ENCODE results near the gene DNASE2B. TPM values are rescaled to one million over a fixed set of nuclear protein-coding genes. Genes with fewer than 3 reads are reported as not detected.
A peak's percentile ranks its signal among the peaks of the same experiment; 100 is the strongest.

Gene DNASE2B
- total RNA-seq, 1 experiment from 2014 or later: not detected

- no peaks in the 10 kb centered on the region for H3K79me2 ChIP-seq (ENCODE audit: low read length)
- H4K20me1 ChIP-seq (ENCODE audit: low read length): no peaks in the 10 kb centered on the region
- no peaks in the 10 kb centered on the region for H3K4me1 ChIP-seq (ENCODE audit: insufficient read depth, low read length)
- TF ChIP-seq CTCF (conservative IDR thresholded peaks at IDR 0.05; ENCODE audit: low read depth, low read length) (no peak), EZH2 (IDR thresholded peaks at IDR 0.05; ENCODE audit: low read length, unreplicated experiment) (no peak), EZH2phosphoT487 (IDR thresholded peaks at IDR 0.05; ENCODE audit: borderline replicate concordance, low read length) (no peak)
- ChIA-PET CTCF (no interaction called here), POLR2A (ENCODE audit: unreplicated experiment) (no interaction called here)
- no peaks in the 10 kb centered on the region for H3F3A ChIP-seq (ENCODE audit: low read length, unreplicated experiment)
- H3K4me2 ChIP-seq (ENCODE audit: low read length): no peak overlapping the region
- no peaks in the 10 kb centered on the region for H3K9me2 ChIP-seq (replicated peaks; ENCODE audit: low read length)
- no peaks in the 10 kb centered on the region for H3K27me3 ChIP-seq (ENCODE audit: low read length)
- BruUV-seq (replicated peaks): no TSS peak
- no peak overlapping the region for H2AFZ ChIP-seq (ENCODE audit: low read length)
- H3K9me3 ChIP-seq (ENCODE audit: low read length): no peaks in the 10 kb centered on the region
- H3K36me3 ChIP-seq (ENCODE audit: low read depth, low read length): no peaks in the 10 kb centered on the region
- H3K27ac ChIP-seq (ENCODE audit: low read length): no peak overlapping the region
- DNase-seq (peak; percentile 18), ATAC-seq (0 out of 2 replicates have a peak, but pooled peaks have one; percentile 15)
- intact Hi-C loops (cut with micrococcal nuclease): no loop called here
- no peak overlapping the region for H3K9ac ChIP-seq (ENCODE audit: low read length)
- no peak overlapping the region for H3K4me3 ChIP-seq (ENCODE audit: low read length)
These were observed 52.6 kb downstream of the DNASE2B start for GRCh38 chr1:84450910-84451309.

- no peak overlapping the region for H3K9ac ChIP-seq (ENCODE audit: low read length)
- H3K4me3 ChIP-seq (ENCODE audit: low read length): no peak overlapping the region
- ATAC-seq (no peak), DNase-seq (no peak)
- no peaks in the 10 kb centered on the region for H3K9me2 ChIP-seq (replicated peaks; ENCODE audit: low read length)
- H3K4me2 ChIP-seq (ENCODE audit: low read length): no peak overlapping the region
- no peaks in the 10 kb centered on the region for H3K36me3 ChIP-seq (ENCODE audit: low read depth, low read length)
- intact Hi-C loops (cut with micrococcal nuclease): no loop called here
- no peaks in the 10 kb centered on the region for H4K20me1 ChIP-seq (ENCODE audit: low read length)
- no peak for TF ChIP-seq EZH2 (IDR thresholded peaks at IDR 0.05; ENCODE audit: low read length, unreplicated experiment)
- H3K4me1 ChIP-seq (ENCODE audit: insufficient read depth, low read length): no peaks in the 10 kb centered on the region
- no peaks in the 10 kb centered on the region for H3F3A ChIP-seq (ENCODE audit: low read length, unreplicated experiment)
- no peaks in the 10 kb centered on the region for H3K79me2 ChIP-seq (ENCODE audit: low read length)
- no peaks in the 10 kb centered on the region for H3K27me3 ChIP-seq (ENCODE audit: low read length)
- no peaks in the 10 kb centered on the region for H3K9me3 ChIP-seq (ENCODE audit: low read length)
- no peak overlapping the region for H2AFZ ChIP-seq (ENCODE audit: low read length)
- no peak overlapping the region for H3K27ac ChIP-seq (ENCODE audit: low read length)
- BruUV-seq (replicated peaks): no TSS peak
- ChIA-PET POLR2A (ENCODE audit: unreplicated experiment) (no interaction called here), CTCF (interaction anchor here (0.5 kb wide), 1 partner anchor 45 kb away, joined by 3 read pairs; no protein-coding TSS in a partner anchor)
These were observed 54.2 kb downstream of the DNASE2B start for GRCh38 chr1:84452436-84452835.

GRCh38 chr1:84462118-84462517 is 63.8 kb downstream of the DNASE2B start:
- H3K9ac ChIP-seq (ENCODE audit: low read length): no peak overlapping the region
- TF ChIP-seq EZH2 (IDR thresholded peaks at IDR 0.05; ENCODE audit: low read length, unreplicated experiment) (no peak), EZH2phosphoT487 (IDR thresholded peaks at IDR 0.05; ENCODE audit: borderline replicate concordance, low read length) (no peak), CTCF (conservative IDR thresholded peaks at IDR 0.05; ENCODE audit: low read depth, low read length) (no peak)
- H3K79me2 ChIP-seq (ENCODE audit: low read length): no peaks in the 10 kb centered on the region
- no TSS peak for BruUV-seq (replicated peaks)
- no peaks in the 10 kb centered on the region for H3K9me3 ChIP-seq (ENCODE audit: low read length)
- CTCF ChIA-PET: no interaction called here
- intact Hi-C loops (cut with micrococcal nuclease): no loop called here
- no peaks in the 10 kb centered on the region for H3F3A ChIP-seq (ENCODE audit: low read length, unreplicated experiment)
- no peak for DNase-seq
- H3K27ac ChIP-seq (ENCODE audit: low read length): no peak overlapping the region
- ATAC-seq: no peak
- H3K4me3 ChIP-seq (ENCODE audit: low read length): no peak overlapping the region
- H3K9me2 ChIP-seq (replicated peaks; ENCODE audit: low read length): no peaks in the 10 kb centered on the region
- POLR2A ChIA-PET (ENCODE audit: unreplicated experiment): no interaction called here
- no peaks in the 10 kb centered on the region for H4K20me1 ChIP-seq (ENCODE audit: low read length)
- H3K4me2 ChIP-seq (ENCODE audit: low read length): no peak overlapping the region
- H3K36me3 ChIP-seq (ENCODE audit: low read depth, low read length): no peaks in the 10 kb centered on the region
- no peaks in the 10 kb centered on the region for H3K4me1 ChIP-seq (ENCODE audit: insufficient read depth, low read length)
- no peak overlapping the region for H2AFZ ChIP-seq (ENCODE audit: low read length)
- no peaks in the 10 kb centered on the region for H3K27me3 ChIP-seq (ENCODE audit: low read length)

Other genes with a start within 250 kb of the DNASE2B start
- gene SAMD13, start 96.8 kb upstream of the DNASE2B start, total RNA-seq (2014; rRNA removed): 1.1 and 2.2 TPM in 2 replicates
- gene RPF1, start 80.8 kb downstream of the DNASE2B start, total RNA-seq (2014; rRNA removed): 83.0 and 85.8 TPM in 2 replicates
- gene SPATA1, start 107.9 kb downstream of the DNASE2B start, total RNA-seq (2014; rRNA removed): 2.9 TPM in 1 of 2 replicates, not detected in the other
- 39.9 and 49.9 TPM in 2 replicates for gene GNG5, start 108.1 kb downstream of the DNASE2B start, total RNA-seq (2014; rRNA removed)
- 3.7 and 5.9 TPM in 2 replicates for gene CTBS, start 176.0 kb downstream of the DNASE2B start, total RNA-seq (2014; rRNA removed)